H1 (cell line): ENCODE data around the gene TEX2. TPM values are rescaled to one million over a fixed set of nuclear protein-coding genes. Genes with fewer than 3 reads are reported as not detected.

Source experiments
- CTCF ChIA-PET: fragments of 300-600 bp; sonication (Branson Sonifier 250); formaldehyde crosslinking; loops from one replicate; lab custom pipeline; 2021; ENCODE audit not compliant: partially characterized antibody; lab: Charles Lee
- POLR2A ChIA-PET: fragments of 300-600 bp; sonication (Branson Sonifier 250); formaldehyde crosslinking; loops from one replicate; lab custom pipeline; 2021; ENCODE audit warnings: inconsistent platforms; ENCODE audit not compliant: partially characterized antibody; lab: Charles Lee
- DNase-seq, 2 experiments: peaks; one replicate each; pipeline versions ENCODE4 v3.0.0 to v3.0.0-alpha.2; 2010 to 2022; ENCODE audit warnings: low spot score in 2 of 2, low read depth in 1 of 2, mixed read lengths in 1 of 2
- FAIRE-seq: peaks from 2 replicates; lab custom pipeline; 2011; peaks lifted over from hg19 to GRCh38; lab: Jason Lieb, UNC
- H2AFZ ChIP-seq: 2 replicates; pipeline ENCODE4 v1.8.1; 2012; ENCODE audit warnings: low read length, inconsistent platforms
- H2AK5ac ChIP-seq: 2 replicates; pipeline ENCODE4 v1.6.1; 2013; ENCODE audit warnings: low read depth, low read length
- H2BK120ac ChIP-seq: replicated peaks from 2 replicates; pipeline ENCODE3; 2013; ENCODE audit warnings: low read depth, low read length, inconsistent platforms
- H2BK12ac ChIP-seq: 2 replicates; pipeline ENCODE4 v1.6.1; 2013; ENCODE audit warnings: low read depth, low read length
- H2BK15ac ChIP-seq: 2 replicates; pipeline ENCODE4 v1.6.1; 2013; ENCODE audit warnings: low read length
- H2BK20ac ChIP-seq: 2 replicates; pipeline ENCODE4 v1.6.1; 2013; ENCODE audit warnings: low read length
- H2BK5ac ChIP-seq: 2 replicates; pipeline ENCODE4 v1.6.1; 2013; ENCODE audit warnings: low read depth, low read length
- H3K14ac ChIP-seq: 2 replicates; pipeline ENCODE4 v1.6.1; 2013; ENCODE audit warnings: inconsistent platforms; ENCODE audit not compliant: insufficient read length
- H3K18ac ChIP-seq: 2 replicates; pipeline ENCODE4 v1.6.1; 2013; ENCODE audit warnings: low read length; ENCODE audit errors: extremely low read depth
- H3K23ac ChIP-seq: 2 replicates; pipeline ENCODE4 v1.6.1; 2013; ENCODE audit warnings: inconsistent platforms; ENCODE audit not compliant: insufficient read length
- H3K23me2 ChIP-seq: 2 replicates; pipeline ENCODE4 v1.6.1; 2013; ENCODE audit warnings: low read depth, low read length
- H3K27ac ChIP-seq: 2 replicates; pipeline ENCODE4 v1.6.1; 2011; ENCODE audit warnings: low read depth, low read length, inconsistent platforms
- H3K27me3 ChIP-seq, 4 experiments: replicated peaks in 1 of 4; 1 replicate in 1 of 4; 2 replicates in 3 of 4; pipeline versions ENCODE4 v1.6.1 to v1.8.1; 2011 to 2013; ENCODE audit warnings: low read length in 3 of 4, mild to moderate bottlenecking in 3 of 4, inconsistent platforms in 2 of 4, mixed read lengths in 2 of 4, moderate library complexity in 1 of 4; ENCODE audit not compliant: control insufficient read depth in 3 of 4, insufficient read depth in 3 of 4; ENCODE audit errors: extremely low read depth in 1 of 4
- H3K36me3 ChIP-seq, 4 experiments: 2 replicates each; pipeline versions ENCODE4 v1.6.1 to v1.8.1; 2011 to 2013; ENCODE audit warnings: mild to moderate bottlenecking in 4 of 4, low read length in 3 of 4, moderate library complexity in 2 of 4, control low read depth in 1 of 4, inconsistent platforms in 1 of 4; ENCODE audit not compliant: insufficient read depth in 4 of 4, control insufficient read depth in 2 of 4
- H3K4ac ChIP-seq: replicated peaks from 2 replicates; pipeline ENCODE3; 2013; ENCODE audit warnings: low read length, low read depth, mixed read lengths, inconsistent platforms; ENCODE audit not compliant: insufficient read length
- H3K4me1 ChIP-seq, 4 experiments: replicated peaks in 1 of 4; 1 replicate in 1 of 4; 2 replicates in 3 of 4; pipeline versions ENCODE4 v1.6.1 to v1.8.1; 2011 to 2013; ENCODE audit warnings: low read length in 3 of 4, inconsistent platforms in 2 of 4, mixed read lengths in 1 of 4; ENCODE audit not compliant: insufficient read depth in 4 of 4, control insufficient read depth in 3 of 4
- H3K4me2 ChIP-seq, 2 experiments: 2 replicates each; pipeline versions ENCODE4 v1.6.1 to v1.8.1; 2011 to 2013; ENCODE audit warnings: low read depth in 2 of 2, low read length in 2 of 2, control low read depth in 1 of 2, inconsistent platforms in 1 of 2, mild to moderate bottlenecking in 1 of 2; ENCODE audit not compliant: insufficient read depth in 1 of 2
- H3K4me3 ChIP-seq, 4 experiments: fragments of 200-600, 300-600 bp in 1 of 4; sonication (generic), shearing (Covaris generic), sonication (Bioruptor Twin) in 1 of 4; 2 replicates each; pipeline versions ENCODE4 v1.5.1 to v1.8.1; 2011 to 2016; ENCODE audit warnings: low read length in 4 of 4, low read depth in 3 of 4, control low read depth in 2 of 4, inconsistent platforms in 2 of 4, mild to moderate bottlenecking in 2 of 4, mixed read lengths in 1 of 4, moderate library complexity in 1 of 4; ENCODE audit not compliant: insufficient read depth in 2 of 4; ENCODE audit errors: extremely low read depth in 1 of 4
- H3K56ac ChIP-seq: replicated peaks from 2 replicates; pipeline ENCODE3; 2013; ENCODE audit warnings: low read depth, mild to moderate bottlenecking, mixed read lengths, low read length, inconsistent platforms; ENCODE audit not compliant: insufficient read length
- H3K79me1 ChIP-seq: 2 replicates; pipeline ENCODE4 v1.6.1; 2013; ENCODE audit warnings: low read depth, low read length, control low read depth
- H3K79me2 ChIP-seq, 2 experiments: 2 replicates each; pipeline versions ENCODE4 v1.6.1 to v1.8.1; 2012 to 2013; ENCODE audit warnings: low read length in 2 of 2, mild to moderate bottlenecking in 2 of 2, inconsistent platforms in 1 of 2; ENCODE audit not compliant: insufficient read depth in 2 of 2, control insufficient read depth in 1 of 2
- H3K9ac ChIP-seq, 4 experiments: replicated peaks in 1 of 4; 1 replicate in 1 of 4; 2 replicates in 3 of 4; pipeline versions ENCODE4 v1.6.1 to v1.8.1; 2011 to 2013; ENCODE audit warnings: low read depth in 3 of 4, low read length in 3 of 4, control low read depth in 2 of 4, mild to moderate bottlenecking in 2 of 4, moderate library complexity in 2 of 4, inconsistent platforms in 1 of 4; ENCODE audit errors: extremely low read depth in 1 of 4
- H3K9me3 ChIP-seq, 2 experiments: 2 replicates each; pipeline versions ENCODE4 v1.6.1 to v1.8.1; 2012 to 2013; ENCODE audit warnings: mild to moderate bottlenecking in 2 of 2, moderate library complexity in 2 of 2, control low read depth in 1 of 2, inconsistent platforms in 1 of 2, low read depth in 1 of 2, low read length in 1 of 2, mixed read lengths in 1 of 2; ENCODE audit not compliant: insufficient read depth in 2 of 2
- H4K20me1 ChIP-seq, 2 experiments: replicated peaks in 1 of 2; 2 replicates each; pipeline versions ENCODE3 to v1.8.1; 2011 to 2013; ENCODE audit warnings: inconsistent platforms in 2 of 2, low read length in 2 of 2, mild to moderate bottlenecking in 1 of 2; ENCODE audit not compliant: insufficient read depth in 2 of 2, control insufficient read depth in 1 of 2
- H4K5ac ChIP-seq: 2 replicates; pipeline ENCODE4 v1.6.1; 2013; ENCODE audit warnings: low read length, low read depth, mixed read lengths, inconsistent platforms; ENCODE audit not compliant: insufficient read length
- H4K8ac ChIP-seq: 2 replicates; pipeline ENCODE4 v1.8.0; 2013; ENCODE audit warnings: mild to moderate bottlenecking, moderate library complexity, low read length, inconsistent platforms; ENCODE audit not compliant: insufficient read depth; ENCODE audit errors: extremely low read depth
- H4K91ac ChIP-seq: replicated peaks from 2 replicates; pipeline ENCODE3; 2013; ENCODE audit warnings: low read length, mixed read lengths, inconsistent platforms; ENCODE audit not compliant: insufficient read length
- NRF1 ChIP-seq: IDR thresholded peaks from 2 replicates; pipeline ENCODE4 v1.6.1; 2011; ENCODE audit warnings: mild to moderate bottlenecking, low read depth, low read length, improper control_type of control experiment
- RAD21 ChIP-seq, 2 experiments: IDR thresholded peaks in 1 of 2; conservative IDR thresholded peaks in 1 of 2; 2 replicates each; pipeline ENCODE4 v1.6.1; 2011; ENCODE audit warnings: low read depth in 2 of 2, low read length in 2 of 2, improper control_type of control experiment in 1 of 2, inconsistent platforms in 1 of 2, mild to moderate bottlenecking in 1 of 2, moderate library complexity in 1 of 2
- WGBS, 2 experiments: shearing (Covaris generic) in 1 of 2; methylation state at CpG; one replicate each; pipeline versions ENCODE4 v1.1.6 to v1.1.7; 2013 to 2015; ENCODE audit warnings: low lambda C conversion rate in 2 of 2, mixed read lengths in 2 of 2, inconsistent platforms in 1 of 2, low coverage in 1 of 2, missing lambda C conversion rate in 1 of 2; ENCODE audit not compliant: insufficient replicate concordance in 2 of 2, insufficient coverage in 1 of 2, insufficient read length in 1 of 2; ENCODE audit errors: extremely low coverage in 1 of 2, missing lambda C conversion rate in 1 of 2; 5-methylcytosine and 5-hydroxymethylcytosine counted together
- polyA plus RNA-seq, 7 experiments: library from polyadenylated mRNA; depleted of rRNA in 3 of 7; stranded (reverse) in 5 of 7; unstranded in 2 of 7; fragments of >200 nt in 5 of 7; fragments of 200-250 nt in 2 of 7; gene quantifications; 1 replicate in 5 of 7; 2 replicates in 1 of 7; 4 replicates in 1 of 7; pipeline versions ENCODE4 v1.2.1 to v1.2.3, GENCODE V29; 2011 to 2013; ENCODE audit warnings: missing spikeins in 2 of 7, mixed read lengths in 2 of 7
- total RNA-seq: library from RNA; stranded (reverse); fragmentation: NEBNext Ultra II Directional; extraction: Animal tissue kit (Norgen Biotek cat#: 25700); gene quantifications from 2 replicates; pipeline ENCODE4 v1.2.1, GENCODE V29; 2021

TEX2 gene
- total and polyA plus RNA-seq, 2 of the 8 experiments (the other 6 are each of a cell fraction or from before 2014, with no cell fraction given), result 6.1 to 15.6 TPM

- Histone ChIP-seq H4K8ac (no peak overlapping the region), H3K23ac (no peak overlapping the region), H3K14ac (no peak overlapping the region), H3K4me1 (no peaks in the 10 kb centered on the region), H3K27ac (no peak overlapping the region), H3K9ac (no peak overlapping the region), H4K91ac (no peak overlapping the region), H2AFZ (no peak overlapping the region), H3K4ac (no peak overlapping the region), H3K56ac (no peak overlapping the region), H3K4me2 (no peak overlapping the region), H3K18ac (no peak overlapping the region), H2BK120ac (no peak overlapping the region), H3K27me3 (no peaks in the 10 kb centered on the region), H2BK20ac (no peak overlapping the region), H3K9me3 (no peaks in the 10 kb centered on the region), H3K4me3 (no peak overlapping the region), H2BK15ac (no peak overlapping the region), H3K23me2 (no peaks in the 10 kb centered on the region), H3K79me1 (no peaks in the 10 kb centered on the region), H3K79me2 (no peaks in the 10 kb centered on the region), H2BK12ac (no peak overlapping the region), H2BK5ac (no peak overlapping the region), H4K5ac (no peak overlapping the region), H4K20me1 (no peaks in the 10 kb centered on the region), H2AK5ac (no peak overlapping the region), H3K36me3 (peaks cover 0 to 4% (median 3%) of the 10 kb centered on the region in 4 experiments; a peak in 5 of 8 replicates)
- no peak for FAIRE-seq
- no peak for DNase-seq
- WGBS, 2 experiments, result 88% methylated on average over 3 of the region's 3 CpGs; no CpG with 5 or more reads in 1 of the 2 experiments
- CTCF ChIA-PET, result interaction anchor here (0.6 to 1.2 kb wide), 5 partner anchors 12 to 159 kb away, joined by 3 read pairs; no protein-coding TSS in a partner anchor
- POLR2A ChIA-PET, result no interaction called here
- TF ChIP-seq RAD21 (IDR thresholded peaks at IDR 0.05 in 1 of 2, conservative IDR thresholded peaks at IDR 0.05 in 1 of 2; ENCODE audit: low read depth in 2 of 2, low read length in 2 of 2) (peak; percentile 5 to 20; a peak in 1 of 4 replicates), NRF1 (no peak)
Measured at GRCh38 chr17:64172510-64172909, 90.5 kb downstream of the TEX2 start.
